Adrenal gland (tissue), 12 donors: ENCODE measurements around the gene GSTT2B. TPM values are rescaled to one million over a fixed set of nuclear protein-coding genes. Genes with fewer than 3 reads are reported as not detected.
"Not testable (repeated sequence)": the region's sequence is repeated elsewhere in the genome, so short reads cannot be mapped to it uniquely, and the experiment has no call there.

Experiments used
- DNase-seq, 7 donors: peaks; one replicate each; pipeline ENCODE4 v3.0.0-alpha.2; 2019 to 2020
- H3K27ac ChIP-seq, 5 donors: fragments of 200-600 bp; sonication (generic) in 4 of 5; 1 replicate in 3 of 5; 2 replicates in 2 of 5; pipeline versions ENCODE4 v1.5.1 to v1.8.0; 2016 to 2020; ENCODE audit warnings: mild to moderate bottlenecking in 1 of 5
- H3K27me3 ChIP-seq: fragments of 200-600 bp; 2 replicates; pipeline ENCODE4 v1.8.0; 2021
- H3K36me3 ChIP-seq, 2 donors: fragments of 200-600 bp; replicated peaks in 1 of 2; 1 replicate in 1 of 2; 2 replicates in 1 of 2; pipeline versions ENCODE4 v1.5.1 to v1.8.0; 2018 to 2022
- H3K4me1 ChIP-seq, 2 donors: fragments of 200-600 bp; replicated peaks in 1 of 2; 1 replicate in 1 of 2; 2 replicates in 1 of 2; pipeline versions ENCODE4 v1.5.1 to v1.8.0; 2018 to 2021
- H3K4me3 ChIP-seq, 4 donors: fragments of 200-600 bp; sonication (generic) in 3 of 4; one replicate each; pipeline ENCODE4 v1.5.1; 2016 to 2018
- H3K9me3 ChIP-seq, 3 donors: fragments of 200-600 bp; sonication (generic) in 1 of 3; replicated peaks in 1 of 3; 1 replicate in 2 of 3; 2 replicates in 1 of 3; pipeline versions ENCODE4 v1.5.1 to v1.8.0; 2016 to 2021
- CTCF ChIP-seq, 6 experiments: fragments of 450-650 bp in 4 of 6; fragments of 200-600 bp in 2 of 6; sonication (generic) in 1 of 6; IDR thresholded peaks; 1 replicate in 5 of 6; 2 replicates in 1 of 6; pipeline versions ENCODE4 v1.5.1 to v1.8.0; 2016 to 2021; ENCODE audit warnings: antibody characterized with exemption in 6 of 6, mild to moderate bottlenecking in 2 of 6, moderate library complexity in 1 of 6
- POLR2A ChIP-seq, 2 donors: fragments of 450-650 bp; IDR thresholded peaks; one replicate each; pipeline ENCODE4 v1.6.1; 2017; ENCODE audit warnings: antibody characterized with exemption in 2 of 2, mild to moderate bottlenecking in 2 of 2, moderate library complexity in 1 of 2
- WGBS, 4 donors: extraction: QIAGEN DNeasy Blood & Tissue Kit in 2 of 4; methylation state at CpG; one replicate each; pipeline versions ENCODE4 v1.1.5 to v1.1.7; 2013 to 2017; 5-methylcytosine and 5-hydroxymethylcytosine counted together
- intact Hi-C, 2 donors: fragments of 100-400 bp; cut with DNase I; formaldehyde crosslinking; loops; one replicate each; pipeline versions ENCODE4 v1.14.1 to v1.15.0; 2022 to 2023
- polyA plus RNA-seq, 3 donors: library from polyadenylated mRNA; stranded (reverse); fragments of 200-250 nt in 2 of 3; fragments of 350-450 nt in 1 of 3; fragmentation: Illumina TruSeq in 1 of 3; extraction: RNeasy Lipid Tissue Mini Kit (QIAGEN cat#74804) in 1 of 3; gene quantifications; one replicate each; pipeline ENCODE4 v1.2.3, GENCODE V29; 2013 to 2014
- total RNA-seq, 9 donors: library from RNA; depleted of rRNA in 4 of 9; stranded (reverse); fragments of >200 nt in 4 of 9; fragments of 120-200 nt in 1 of 9; fragmentation: NEBNext Ultra II Directional in 1 of 9; extraction: Animal tissue kit (Norgen Biotek cat#: 25700) in 1 of 9; gene quantifications; one replicate each; pipeline versions ENCODE4 v1.1.0 to v1.2.4, GENCODE V29; 2013 to 2023
- donor health status: healthy with polysubstance abuse.
- donor health status: Bipolar disorder and iron deficiency.
- donor health status: DM: yes; HTN: yes; CAD: no.
- donor health status: DM: no; HTN: no; CAD: no.
- donor health status: DM: no; HTN: no; CAD: no.
- donor health status: DM: yes; HTN: yes; CAD: no.

GSTT2B gene
- total and polyA plus RNA-seq, 12 donors: 3.6 to 169 (median 49.0) TPM

GRCh38 chr22:23970816-23971486, 10.0 kb upstream of the GSTT2B start:
- intact Hi-C loops: loop anchor here in 1 of 2 donors (5.0 kb wide), 1 partner anchor 44 kb away; no protein-coding TSS in a partner anchor
- no peaks in the 10 kb centered on the region for H3K27me3 ChIP-seq
- 72 to 94% (median 80%) methylated on average over 5 to 6 of the region's 6 CpGs for WGBS, 4 donors
- H3K27ac ChIP-seq: no peak overlapping the region
- no peak overlapping the region for H3K4me3 ChIP-seq
- no peak for DNase-seq
- H3K4me1 ChIP-seq: no peaks in the 10 kb centered on the region
- TF ChIP-seq POLR2A (IDR thresholded peaks at IDR 0.05): no peak
- TF ChIP-seq CTCF (IDR thresholded peaks at IDR 0.05): no peak
- H3K36me3 ChIP-seq: peaks cover 0 to 16% of the 10 kb centered on the region in 2 donors
- no peaks in the 10 kb centered on the region for H3K9me3 ChIP-seq

DNA sequence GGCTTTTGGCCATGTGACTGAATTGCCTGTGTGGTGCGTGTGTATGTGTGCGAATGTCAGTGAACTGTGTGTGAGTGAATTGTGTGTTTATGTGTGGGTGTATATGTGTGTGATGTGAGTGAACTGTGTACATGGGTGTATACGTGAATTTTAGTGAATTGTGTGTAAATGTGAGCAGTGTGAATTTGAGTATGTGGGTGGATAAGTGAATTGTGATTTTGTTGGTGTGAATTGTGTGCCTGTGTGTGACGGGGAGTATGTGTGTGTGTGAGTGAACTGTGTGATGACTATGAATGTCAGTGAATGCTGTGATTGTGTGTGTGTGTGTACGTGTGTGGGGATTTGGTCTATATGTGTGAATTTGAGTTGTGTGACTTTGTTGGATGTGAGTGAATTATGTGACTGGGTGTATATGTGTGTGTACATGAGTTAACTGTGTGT, 9.2 kb upstream of the GSTT2B start:
- H3K36me3 ChIP-seq: peaks cover 0 to 16% of the 10 kb centered on the region in 2 donors
- no peaks in the 10 kb centered on the region for H3K4me1 ChIP-seq
- intact Hi-C loops: loop anchor here in 1 of 2 donors (5.0 kb wide), 1 partner anchor 43 kb away; no protein-coding TSS in a partner anchor
- H3K27me3 ChIP-seq: no peaks in the 10 kb centered on the region
- H3K9me3 ChIP-seq: no peaks in the 10 kb centered on the region
- TF ChIP-seq CTCF (IDR thresholded peaks at IDR 0.05) (no peak), POLR2A (IDR thresholded peaks at IDR 0.05) (no peak)
- H3K27ac ChIP-seq: no peak overlapping the region
- DNase-seq: no peak
- H3K4me3 ChIP-seq: no peak overlapping the region
- 70 to 83% (median 81%) methylated on average over 5 of the region's 5 CpGs for WGBS, 4 donors

DNA sequence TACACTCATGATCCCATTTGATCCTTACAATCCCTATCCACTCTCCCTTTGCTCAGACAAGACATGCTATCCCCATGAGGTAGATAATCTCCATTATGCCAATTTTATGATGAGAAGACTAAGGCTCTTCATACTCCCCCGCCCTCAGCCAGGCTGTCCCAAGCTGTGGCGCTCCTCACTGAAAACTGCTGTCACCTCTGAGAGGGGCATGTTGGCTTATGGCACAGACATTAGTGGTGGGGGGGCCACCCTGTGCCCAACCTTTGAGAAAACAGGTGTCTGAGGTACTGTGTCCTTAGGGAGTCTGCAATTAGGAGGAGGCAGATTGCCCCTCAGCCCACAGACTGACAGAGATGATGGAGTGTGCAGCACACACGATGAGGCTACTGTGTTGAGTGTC, 8.1 kb upstream of the GSTT2B start:
- intact Hi-C loops: no loop called here
- H3K4me3 ChIP-seq: no peak overlapping the region
- H3K4me1 ChIP-seq: no peaks in the 10 kb centered on the region
- no peaks in the 10 kb centered on the region for H3K27me3 ChIP-seq
- TF ChIP-seq POLR2A (IDR thresholded peaks at IDR 0.05): no peak
- no peak for TF ChIP-seq CTCF (IDR thresholded peaks at IDR 0.05)
- H3K9me3 ChIP-seq: no peaks in the 10 kb centered on the region
- 88 to 94% (median 92%) methylated on average over 2 to 3 of the region's 3 CpGs for WGBS, 4 donors
- H3K27ac ChIP-seq: no peak overlapping the region
- DNase-seq: no peak
- peaks cover 0 to 16% of the 10 kb centered on the region in 2 donors for H3K36me3 ChIP-seq

- intact Hi-C loops, H3K4me1 ChIP-seq, H3K27me3 ChIP-seq, DNase-seq, H3K27ac ChIP-seq, H3K9me3 ChIP-seq, H3K4me3 ChIP-seq: not testable (repeated sequence)
- H3K36me3 ChIP-seq: peaks cover 0 to 12% of the 10 kb centered on the region in 2 donors
- no CpG with 5 or more reads among the region's 30 CpGs for WGBS, 4 donors
These were observed 5.6 kb upstream of the GSTT2B start, which contains the start of gene DDTL for GRCh38 chr22:23966568-23966967. DDTL (plus strand) TSS chr22:23966888; CDS start chr22:23966915, 27 bp downstream.

DNA sequence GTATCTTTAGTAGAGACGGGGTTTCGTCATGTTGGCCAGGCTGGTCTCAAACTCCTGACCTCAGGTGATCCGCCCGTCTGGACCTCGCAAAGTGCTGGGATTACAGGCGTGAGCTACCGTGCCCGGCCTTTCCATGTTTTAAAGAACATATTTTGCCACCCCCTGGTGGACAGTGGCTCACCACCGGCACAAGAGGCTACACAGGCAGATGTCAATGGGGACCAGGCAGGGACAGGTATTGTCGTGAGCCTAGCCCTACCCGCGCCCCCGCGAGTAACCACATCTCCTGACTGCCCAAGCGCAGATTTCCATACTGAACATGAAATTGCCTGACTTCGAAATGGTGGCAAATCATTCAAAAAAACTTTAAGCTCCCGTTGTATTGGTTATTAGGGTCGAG, 5.1 kb upstream of the GSTT2B start:
- H3K36me3 ChIP-seq, intact Hi-C loops, H3K9me3 ChIP-seq, H3K4me3 ChIP-seq, DNase-seq, H3K27ac ChIP-seq, H3K4me1 ChIP-seq, H3K27me3 ChIP-seq: not testable (repeated sequence)
- no CpG with 5 or more reads among the region's 18 CpGs for WGBS, 4 donors
